ENCODE measurements around the gene PRR32.
"Not testable (repeated sequence)": the region's sequence is repeated elsewhere in the genome, so short reads cannot be mapped to it uniquely, and the experiment has no call there.

Gene PRR32, protein sequence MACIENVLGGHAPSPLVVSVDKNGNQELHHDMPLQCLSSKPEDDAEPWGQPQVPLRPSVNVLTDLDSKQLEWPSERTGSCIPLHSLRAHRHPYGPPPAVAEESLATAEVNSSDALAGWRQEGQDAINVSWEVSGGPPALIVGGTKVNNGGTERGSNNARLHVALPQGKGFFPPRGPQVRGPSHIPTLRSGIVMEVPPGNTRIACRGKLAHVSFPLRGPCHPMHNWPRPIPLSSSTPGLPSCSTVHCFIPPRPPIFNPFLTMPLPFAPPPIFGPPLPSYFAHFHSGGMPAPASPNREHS

DNA sequence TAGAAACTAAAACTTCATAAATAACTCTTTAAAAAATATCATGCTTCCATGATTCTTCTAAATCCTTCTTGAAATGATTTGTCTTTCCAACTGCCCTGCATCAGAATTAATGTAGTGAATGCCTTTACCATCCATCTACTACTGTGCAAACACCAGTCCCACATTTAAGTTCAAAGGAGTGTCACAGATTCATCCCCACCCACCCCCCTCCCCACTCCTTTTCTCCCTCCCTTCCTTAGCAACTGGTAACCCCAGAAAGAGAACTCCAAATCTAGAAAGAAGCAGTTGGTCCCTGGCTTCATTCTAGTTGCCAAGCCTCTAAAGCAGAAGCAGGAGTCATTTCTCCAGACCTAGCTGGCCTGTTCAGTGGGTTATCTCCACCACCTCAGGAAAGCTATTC, at the start of gene PRR32:
PRR32 (plus strand) TSS at position 301 of the 400 bp plus-strand sequence. CDS start 115 bp downstream, outside the sequence.
- no peak for DNase-seq

DNA sequence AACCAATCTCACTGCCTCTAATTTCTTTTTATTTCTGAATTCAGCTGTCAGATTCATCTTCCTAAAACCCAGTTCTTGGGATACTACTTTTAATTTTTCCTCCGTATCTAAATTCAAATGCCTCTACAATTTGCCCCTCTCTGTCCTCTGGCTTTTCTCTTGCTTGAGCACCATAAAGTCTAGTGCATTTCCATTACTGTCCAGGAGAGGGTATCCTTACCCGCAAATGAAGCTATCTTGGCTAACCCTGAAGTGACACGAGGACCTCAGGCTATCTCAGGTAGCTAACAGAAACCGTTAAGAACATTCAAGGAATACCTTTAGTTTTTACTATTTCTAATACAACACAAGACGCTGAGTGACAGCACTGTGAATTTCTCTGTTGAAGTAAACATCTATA, 49.4 kb upstream of the PRR32 start:
- DNase-seq, result no peak

DNA sequence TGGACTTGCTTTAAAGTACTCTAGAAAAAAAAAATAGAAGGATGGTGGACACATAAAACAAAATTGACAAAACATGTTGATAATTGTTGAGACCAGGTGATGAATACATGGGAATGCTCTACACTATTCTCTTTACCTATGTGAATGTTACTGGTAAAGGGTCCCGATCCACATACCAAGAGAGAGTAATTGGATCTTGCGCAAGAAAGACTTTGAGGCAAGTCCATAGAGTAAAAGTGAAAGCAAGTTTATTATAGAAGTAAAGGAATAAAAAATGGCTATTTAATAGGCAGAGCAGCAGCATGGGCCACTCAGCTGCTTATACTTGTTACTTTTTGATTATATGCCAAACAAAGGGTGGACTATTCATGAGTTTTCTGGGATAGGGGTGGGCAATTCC, 34.0 kb upstream of the PRR32 start:
- no peak for DNase-seq

DNA sequence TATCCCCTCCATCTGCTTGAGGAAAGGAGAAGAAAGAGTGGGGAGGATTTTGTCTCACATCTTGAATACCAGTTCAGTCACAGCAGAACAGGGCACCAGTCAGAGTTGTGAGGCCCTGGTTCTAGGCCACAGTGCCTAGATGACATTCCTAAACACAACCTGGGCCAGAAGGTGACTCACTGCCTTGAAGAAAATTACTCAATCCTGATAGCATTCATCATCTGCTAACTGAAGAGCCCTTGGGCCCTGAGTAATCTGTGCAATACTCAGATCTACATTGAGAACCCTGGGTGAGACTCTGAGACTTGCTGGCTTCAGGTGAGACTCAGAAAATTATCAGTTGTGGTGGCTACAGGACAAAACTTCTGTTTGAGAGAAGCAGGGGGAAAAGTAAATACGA, 20.5 kb upstream of the PRR32 start:
- DNase-seq, result no peak

DNA sequence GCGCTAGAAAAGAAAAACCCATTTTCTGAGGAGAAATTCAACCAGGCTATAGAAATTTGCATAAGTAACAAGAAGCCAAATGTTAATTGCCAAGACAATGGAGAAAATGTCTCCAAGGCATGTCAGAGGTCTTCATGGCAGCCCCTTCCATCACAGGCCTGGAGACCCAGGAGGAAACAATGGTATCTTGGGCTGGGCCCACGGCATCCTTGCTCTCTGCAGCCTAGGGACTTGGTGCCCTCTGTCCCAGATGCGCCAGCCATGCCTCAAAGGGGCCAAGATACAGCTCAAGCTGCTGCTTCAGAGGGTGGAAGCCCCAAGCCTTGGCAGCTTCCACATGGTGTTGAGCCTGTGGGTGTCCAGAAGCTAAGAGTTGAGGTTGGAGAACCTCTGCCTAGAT, 12.7 kb upstream of the PRR32 start:
- DNase-seq, result not testable (repeated sequence)

DNA sequence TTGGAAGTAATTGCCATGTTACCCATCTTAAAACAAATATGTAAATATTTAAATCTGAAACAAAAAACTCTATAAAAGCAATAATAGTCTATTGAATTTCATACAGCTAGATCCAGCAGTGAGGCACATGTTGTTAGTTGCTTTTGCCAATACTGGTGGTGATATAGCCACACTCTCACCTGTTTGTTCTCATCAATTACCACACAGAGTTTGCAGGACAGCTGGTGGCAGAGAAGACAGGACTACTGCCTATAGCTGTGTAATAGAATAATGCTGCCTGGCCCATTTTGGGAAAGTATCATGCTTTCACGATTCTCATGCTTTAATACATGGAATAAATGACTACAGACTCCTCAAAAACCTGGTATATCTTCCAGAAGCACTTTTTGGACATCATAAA, 3.7 kb upstream of the PRR32 start:
- no peak for DNase-seq

DNA sequence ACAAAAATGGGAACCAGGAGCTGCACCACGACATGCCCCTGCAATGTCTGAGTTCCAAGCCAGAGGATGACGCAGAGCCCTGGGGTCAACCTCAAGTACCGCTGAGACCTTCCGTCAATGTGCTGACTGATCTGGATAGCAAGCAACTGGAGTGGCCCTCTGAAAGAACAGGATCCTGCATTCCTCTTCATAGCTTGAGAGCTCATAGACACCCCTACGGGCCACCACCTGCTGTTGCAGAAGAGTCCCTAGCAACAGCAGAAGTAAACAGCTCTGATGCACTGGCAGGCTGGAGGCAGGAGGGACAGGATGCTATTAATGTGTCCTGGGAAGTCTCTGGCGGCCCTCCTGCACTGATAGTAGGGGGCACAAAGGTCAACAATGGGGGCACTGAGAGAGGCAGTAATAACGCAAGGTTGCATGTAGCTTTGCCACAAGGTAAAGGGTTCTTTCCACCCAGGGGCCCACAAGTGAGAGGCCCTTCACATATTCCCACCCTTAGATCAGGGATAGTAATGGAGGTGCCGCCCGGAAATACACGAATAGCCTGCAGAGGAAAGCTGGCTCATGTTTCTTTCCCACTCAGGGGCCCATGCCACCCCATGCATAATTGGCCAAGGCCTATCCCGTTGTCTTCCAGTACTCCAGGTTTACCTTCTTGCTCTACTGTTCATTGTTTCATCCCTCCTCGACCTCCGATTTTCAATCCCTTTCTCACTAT, 1.3 kb downstream of the PRR32 start:
- DNase-seq, result no peak

DNA sequence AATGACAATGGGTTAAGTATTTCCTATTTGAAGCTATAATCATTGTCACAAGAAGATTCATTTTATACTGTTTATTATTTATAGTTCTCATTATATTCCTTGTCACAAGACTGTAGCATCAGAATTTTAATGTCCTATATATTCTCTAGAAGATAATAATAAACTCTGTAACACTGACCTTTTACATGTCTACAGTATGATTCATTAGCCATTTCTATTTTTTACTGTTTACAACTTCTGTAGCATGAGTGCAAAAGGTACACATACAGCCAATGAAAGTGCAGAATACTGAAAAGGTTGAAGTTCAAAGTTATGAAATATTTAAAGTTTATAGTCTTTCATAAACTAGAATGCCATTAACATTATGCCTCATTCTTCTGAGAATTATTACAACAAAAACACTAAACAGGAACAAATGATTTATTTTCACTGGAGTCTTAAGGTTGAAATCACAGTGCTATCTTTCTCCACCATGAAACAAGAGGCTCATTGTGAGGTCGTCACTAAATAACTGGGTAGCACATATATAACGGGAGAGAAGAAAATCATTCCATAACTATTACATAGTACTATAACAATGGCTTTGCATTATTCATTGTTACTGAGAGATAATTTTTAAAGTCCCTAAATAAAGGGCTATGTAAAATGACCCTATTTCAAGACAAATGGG, 4.9 kb downstream of the PRR32 start:
- no peak for DNase-seq

DNA sequence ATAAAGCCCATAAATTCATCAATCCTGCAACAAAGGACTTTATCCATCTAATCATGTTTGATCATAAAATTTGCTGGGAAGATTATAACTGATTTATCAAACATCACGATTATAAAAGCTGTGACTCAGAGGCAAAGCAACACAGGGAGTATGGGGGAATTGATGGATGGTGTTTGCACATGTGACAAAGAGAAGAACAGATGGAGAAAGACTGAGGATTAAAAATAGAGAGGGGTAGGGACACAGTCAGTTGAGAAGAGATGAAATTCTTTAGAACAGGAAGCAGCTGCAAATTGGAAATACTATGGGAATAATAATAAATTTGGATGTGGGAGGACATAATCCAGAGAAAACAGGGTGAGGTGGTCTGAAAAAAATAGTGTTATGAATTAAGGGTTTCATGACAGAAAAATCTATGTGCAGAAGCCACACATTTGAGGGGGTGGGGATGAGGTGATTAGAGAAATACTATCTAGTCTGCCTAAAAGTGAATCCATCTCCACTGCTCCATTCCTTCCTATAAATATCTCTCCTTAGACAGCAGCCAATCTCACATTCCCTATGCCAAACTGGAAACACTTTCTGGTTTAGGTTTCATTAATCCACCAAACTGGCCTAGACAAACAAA, 6.2 kb downstream of the PRR32 start:
- no peak for DNase-seq

DNA sequence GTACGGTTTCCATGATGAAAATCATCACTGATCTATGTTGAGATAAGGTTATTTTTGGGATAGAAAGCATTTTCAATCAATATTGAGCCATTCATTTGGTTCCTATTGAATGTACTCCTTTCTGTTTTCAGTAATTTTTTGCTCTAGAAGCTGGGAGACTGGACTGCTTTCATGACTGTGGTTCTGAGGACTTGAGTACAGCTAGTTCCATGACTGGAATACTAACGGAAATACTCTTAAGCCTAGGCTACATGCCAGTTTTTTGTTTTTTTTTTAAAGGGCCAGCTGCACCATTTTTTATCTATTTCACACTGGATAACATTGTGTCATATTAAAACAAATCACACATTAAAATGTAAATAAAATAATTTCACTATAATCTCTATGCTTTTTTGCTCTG, 16.7 kb downstream of the PRR32 start:
- no peak for DNase-seq

DNA sequence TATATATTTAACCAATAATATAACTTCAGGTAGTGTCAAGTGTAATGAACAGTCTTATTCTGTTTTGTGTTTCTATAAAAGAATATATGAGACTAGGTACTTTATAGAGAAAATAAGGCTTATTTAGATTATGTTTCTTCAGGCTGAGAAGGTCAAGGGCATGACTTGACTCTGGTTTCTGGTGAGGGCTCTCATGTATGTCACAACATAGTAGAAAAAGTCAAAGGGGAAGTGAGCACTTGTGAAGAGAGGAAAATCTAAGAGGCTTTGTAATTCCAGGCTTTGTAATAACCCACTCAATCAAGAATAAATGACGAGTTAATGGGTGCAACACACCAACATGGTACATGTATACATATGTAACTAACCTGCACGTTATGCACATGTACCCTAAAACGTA, 27.6 kb downstream of the PRR32 start:
- no peak for DNase-seq

DNA sequence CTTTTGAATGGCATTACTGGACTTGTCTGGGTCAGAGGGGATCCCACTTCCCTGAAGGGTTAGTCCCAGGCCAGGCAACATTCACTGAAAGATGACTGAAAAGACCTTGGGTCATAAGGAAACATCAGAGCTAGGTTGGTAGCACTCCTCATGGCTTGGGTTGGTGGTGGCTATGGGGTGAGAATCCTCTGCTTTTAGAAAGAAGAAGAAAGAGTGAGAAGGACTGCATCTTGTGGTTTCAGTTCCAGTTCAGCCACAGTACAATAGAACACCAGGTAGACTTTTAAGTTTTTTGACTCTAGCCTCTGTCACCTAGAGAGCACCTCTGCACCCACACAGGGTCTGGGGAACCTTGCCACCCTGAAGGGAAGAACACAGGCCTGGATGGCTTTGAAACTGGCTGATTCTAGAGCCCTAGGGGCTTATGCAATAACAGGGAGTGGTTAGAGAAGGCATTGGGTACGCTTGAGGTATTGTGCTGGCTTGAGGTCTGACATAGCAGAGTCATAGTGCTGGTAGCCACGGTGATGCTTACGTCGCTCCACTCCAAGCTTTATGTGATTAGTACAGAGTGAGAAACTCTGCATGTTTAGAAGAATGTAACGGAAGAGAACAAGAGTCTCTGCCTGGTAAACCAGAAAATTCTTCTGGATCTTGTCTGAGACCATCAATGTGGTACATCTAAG, 36.5 kb downstream of the PRR32 start:
- DNase-seq, result no peak
